Keratinocyte (primary cell): ENCODE data around the gene EXOC4. TPM values are rescaled to one million over a fixed set of nuclear protein-coding genes. Genes with fewer than 3 reads are reported as not detected.

Experiments used
- DNase-seq: peaks from one replicate; pipeline ENCODE4 v3.0.0-alpha.2; 2011; ENCODE audit warnings: low read depth, missing footprints, low spot score
- FAIRE-seq: peaks from 2 replicates; lab custom pipeline; 2011; peaks lifted over from hg19 to GRCh38; lab: Jason Lieb, UNC
- H2AFZ ChIP-seq: 2 replicates; pipeline ENCODE4 v1.6.0; 2012; ENCODE audit warnings: low read length, control low read depth, inconsistent platforms; ENCODE audit not compliant: control insufficient read depth
- H3K27ac ChIP-seq: 2 replicates; pipeline ENCODE4 v1.5.1; 2011; ENCODE audit warnings: low read length; ENCODE audit not compliant: control insufficient read depth, insufficient read depth
- H3K27me3 ChIP-seq: 3 replicates; pipeline ENCODE4 v1.6.0; 2011; ENCODE audit warnings: low read length; ENCODE audit not compliant: control insufficient read depth, insufficient read depth; ENCODE audit errors: extremely low read depth
- H3K36me3 ChIP-seq, 2 experiments: 2 replicates in 1 of 2; 3 replicates in 1 of 2; pipeline ENCODE4 v1.5.1; 2011; ENCODE audit warnings: low read length in 2 of 2, mild to moderate bottlenecking in 1 of 2; ENCODE audit not compliant: control insufficient read depth in 2 of 2, insufficient read depth in 2 of 2; ENCODE audit errors: extremely low read depth in 1 of 2
- H3K4me1 ChIP-seq: 3 replicates; pipeline ENCODE4 v1.5.1; 2011; ENCODE audit warnings: low read length; ENCODE audit not compliant: control insufficient read depth, insufficient read depth; ENCODE audit errors: extremely low read depth
- H3K4me2 ChIP-seq: 3 replicates; pipeline ENCODE4 v1.6.0; 2011; ENCODE audit warnings: low read depth, low read length; ENCODE audit not compliant: control insufficient read depth, insufficient read depth; ENCODE audit errors: extremely low read depth
- H3K4me3 ChIP-seq, 3 experiments: fragments of 200-600 bp in 1 of 3; sonication (generic) in 1 of 3; 2 replicates in 2 of 3; 3 replicates in 1 of 3; pipeline ENCODE4 v1.5.1; 2011 to 2016; ENCODE audit warnings: low read length in 3 of 3, mild to moderate bottlenecking in 3 of 3, control low read depth in 2 of 3, inconsistent platforms in 1 of 3, low read depth in 1 of 3, mixed read lengths in 1 of 3, mixed run types in 1 of 3, moderate library complexity in 1 of 3; ENCODE audit not compliant: control insufficient read depth in 2 of 3, insufficient read depth in 2 of 3; ENCODE audit errors: extremely low read depth in 1 of 3
- H3K79me2 ChIP-seq: 2 replicates; pipeline ENCODE4 v1.6.0; 2012; ENCODE audit warnings: low read length; ENCODE audit not compliant: control insufficient read depth, insufficient read depth
- H3K9ac ChIP-seq: 3 replicates; pipeline ENCODE4 v1.6.0; 2011; ENCODE audit warnings: low read length; ENCODE audit not compliant: control insufficient read depth, insufficient read depth; ENCODE audit errors: extremely low read depth
- H3K9me1 ChIP-seq: 3 replicates; pipeline ENCODE4 v1.6.0; 2011; ENCODE audit warnings: low read length; ENCODE audit not compliant: control insufficient read depth, insufficient read depth; ENCODE audit errors: extremely low read depth
- H3K9me3 ChIP-seq: 2 replicates; pipeline ENCODE4 v1.5.1; 2012; ENCODE audit warnings: low read depth, low read length; ENCODE audit not compliant: control insufficient read depth
- H4K20me1 ChIP-seq: 3 replicates; pipeline ENCODE4 v1.6.0; 2011; ENCODE audit warnings: low read length; ENCODE audit not compliant: control insufficient read depth, insufficient read depth; ENCODE audit errors: extremely low read depth
- CTCF ChIP-seq, 3 experiments: IDR thresholded peaks in 1 of 3; conservative IDR thresholded peaks in 1 of 3; optimal IDR thresholded peaks in 1 of 3; 2 replicates in 2 of 3; 3 replicates in 1 of 3; pipeline versions ENCODE3 to v1.5.1; 2011; ENCODE audit warnings: low read length in 3 of 3, mild to moderate bottlenecking in 3 of 3, moderate library complexity in 2 of 3, control low read depth in 1 of 3, inconsistent platforms in 1 of 3; ENCODE audit not compliant: insufficient read depth in 2 of 3; ENCODE audit errors: extremely low read depth in 1 of 3
- EZH2 ChIP-seq: IDR thresholded peaks from one replicate; pipeline ENCODE4 v1.6.1; 2012; ENCODE audit warnings: inconsistent platforms, mild to moderate bottlenecking, low read length, moderate library complexity
- dilution Hi-C: fragments of 300-500 bp; cut with MboI; formaldehyde crosslinking; loops from one replicate; pipeline ENCODE4 v1.7.0; 2020; ENCODE audit warnings: low sequenced_read_pairs; ENCODE audit not compliant: extremely low pct_ligation_motif_present
- polyA plus RNA-seq, 5 experiments: library from polyadenylated mRNA; depleted of rRNA in 3 of 5; stranded (reverse) in 3 of 5; stranded (forward) in 1 of 5; unstranded in 1 of 5; fragments of >200 nt; gene quantifications; 1 replicate in 1 of 5; 2 replicates in 3 of 5; 3 replicates in 1 of 5; pipeline versions ENCODE4 v1.2.1 to v1.2.3, GENCODE V29; 2011 to 2012; ENCODE audit warnings: missing spikeins in 2 of 5, low read depth in 1 of 5, low replicate concordance in 1 of 5

Gene EXOC4
- polyA plus RNA-seq, 1 donor (not counting 4 experiments of a cell fraction or from before 2014, with no cell fraction given): 52.6 TPM

- H3K36me3 ChIP-seq: no peaks in the 10 kb centered on the region
- no peak overlapping the region for H3K4me3 ChIP-seq
- H3K4me1 ChIP-seq: peaks cover 9% of the 10 kb centered on the region
- H2AFZ ChIP-seq: no peak overlapping the region
- H3K9ac ChIP-seq: no peak overlapping the region
- TF ChIP-seq CTCF (optimal IDR thresholded peaks at IDR 0.05 in 1 of 3, IDR thresholded peaks at IDR 0.05 in 1 of 3, conservative IDR thresholded peaks at IDR 0.05 in 1 of 3; ENCODE audit: extremely low read depth in 1 of 3, insufficient read depth in 2 of 3, low read length in 3 of 3) (no peak), EZH2 (no peak)
- H3K9me3 ChIP-seq: no peaks in the 10 kb centered on the region
- peaks cover 3% of the 10 kb centered on the region for H3K9me1 ChIP-seq
- no peak overlapping the region for H3K27ac ChIP-seq
- H3K4me2 ChIP-seq: peak overlapping the region; percentile 32
- dilution Hi-C loops: no loop called here
- H3K79me2 ChIP-seq: no peaks in the 10 kb centered on the region
- DNase-seq (no peak), FAIRE-seq (no peak)
- no peaks in the 10 kb centered on the region for H3K27me3 ChIP-seq
- H4K20me1 ChIP-seq: no peaks in the 10 kb centered on the region
Measured at GRCh38 chr7:133572087-133572486, 319.2 kb downstream of the EXOC4 start.

- Histone ChIP-seq H3K27me3 (no peaks in the 10 kb centered on the region), H3K27ac (no peak overlapping the region), H4K20me1 (no peaks in the 10 kb centered on the region), H3K9ac (no peak overlapping the region), H3K4me3 (no peak overlapping the region), H3K36me3 (no peaks in the 10 kb centered on the region), H3K79me2 (no peaks in the 10 kb centered on the region), H3K9me3 (no peaks in the 10 kb centered on the region), H3K4me2 (no peak overlapping the region), H3K9me1 (peaks cover 3% of the 10 kb centered on the region), H3K4me1 (peaks cover 9% of the 10 kb centered on the region), H2AFZ (no peak overlapping the region)
- TF ChIP-seq EZH2 (no peak), CTCF (optimal IDR thresholded peaks at IDR 0.05 in 1 of 3, IDR thresholded peaks at IDR 0.05 in 1 of 3, conservative IDR thresholded peaks at IDR 0.05 in 1 of 3; ENCODE audit: extremely low read depth in 1 of 3, insufficient read depth in 2 of 3, low read length in 3 of 3) (no peak)
- dilution Hi-C loops: no loop called here
- FAIRE-seq (no peak), DNase-seq (no peak)
Measured at GRCh38 chr7:133572843-133573242, 320.0 kb downstream of the EXOC4 start.
